HG03558 (cell line): Measurements from ENCODE around the gene JPH2.
"Not testable (repeated sequence)": the region's sequence is repeated elsewhere in the genome, so short reads cannot be mapped to it uniquely, and the experiment has no call there.

Experiments used
- ATAC-seq: cut with Tn5 transposase; IDR thresholded peaks from one replicate; pipeline ENCODE4 v1.9.1; 2021; ENCODE audit warnings: moderate number of reproducible peaks; ENCODE audit not compliant: unreplicated experiment; ENCODE audit errors: extremely low read depth

JPH2 gene

DNA sequence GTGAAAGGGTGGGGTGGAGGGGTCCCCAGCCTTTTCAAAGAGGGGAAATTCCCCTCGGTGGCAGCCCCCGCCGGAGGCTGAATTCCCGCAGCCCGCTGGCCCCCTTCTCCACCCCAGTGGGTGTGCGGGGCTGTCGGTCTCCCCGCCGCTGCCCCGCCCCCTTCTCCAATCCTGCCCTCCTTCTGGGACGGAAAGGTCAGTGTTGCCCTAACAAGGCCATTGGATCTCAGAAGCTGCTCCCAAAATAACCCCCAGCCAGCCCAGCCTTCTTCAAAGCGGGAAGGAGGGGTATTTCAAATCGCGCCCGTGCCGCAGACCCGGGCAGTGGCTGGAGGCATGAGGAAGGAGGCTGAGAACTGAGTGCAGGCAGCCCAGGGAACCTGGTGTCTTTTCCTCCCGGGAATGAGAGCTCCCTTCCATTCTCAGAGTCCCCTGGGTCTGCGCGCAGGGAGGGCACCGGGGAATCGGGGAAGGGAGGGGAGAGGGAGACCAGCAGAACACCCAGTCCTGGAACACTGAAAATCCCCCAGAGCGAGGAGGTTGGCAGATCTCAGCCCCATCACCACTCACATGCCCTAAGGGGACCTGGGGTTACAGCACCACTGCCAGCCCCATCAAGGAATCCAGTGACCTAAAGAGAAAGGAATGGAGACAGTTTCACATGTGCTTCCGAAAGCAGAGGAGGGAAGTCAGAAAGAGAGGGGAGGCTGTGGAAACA is at the start of gene JPH2:
TSS of gene JPH2 (minus strand) at position 135 of the 718 bp plus-strand sequence. CDS start 483 bp downstream, outside the sequence.
- ATAC-seq = no peak

DNA sequence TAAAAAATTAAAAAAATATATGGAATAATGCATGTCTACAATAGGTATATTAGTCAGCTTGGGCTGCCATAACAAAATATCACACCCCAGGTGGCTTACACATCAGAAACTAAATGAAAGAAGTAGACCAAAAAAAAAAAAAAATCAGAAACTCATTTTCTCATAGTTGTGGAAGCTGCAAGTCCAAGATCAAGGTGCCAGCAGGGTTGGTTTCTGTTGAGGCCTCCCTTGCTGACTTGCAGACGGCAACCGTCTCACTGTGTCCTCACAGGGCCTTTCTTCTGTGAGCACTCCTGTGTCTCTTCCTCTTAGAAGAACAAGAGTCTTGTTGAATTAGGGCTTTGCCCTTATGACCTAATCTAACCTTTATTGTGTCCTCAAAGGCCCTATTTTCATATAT is 48.7 kb upstream of the JPH2 start:
- ATAC-seq = no peak

DNA sequence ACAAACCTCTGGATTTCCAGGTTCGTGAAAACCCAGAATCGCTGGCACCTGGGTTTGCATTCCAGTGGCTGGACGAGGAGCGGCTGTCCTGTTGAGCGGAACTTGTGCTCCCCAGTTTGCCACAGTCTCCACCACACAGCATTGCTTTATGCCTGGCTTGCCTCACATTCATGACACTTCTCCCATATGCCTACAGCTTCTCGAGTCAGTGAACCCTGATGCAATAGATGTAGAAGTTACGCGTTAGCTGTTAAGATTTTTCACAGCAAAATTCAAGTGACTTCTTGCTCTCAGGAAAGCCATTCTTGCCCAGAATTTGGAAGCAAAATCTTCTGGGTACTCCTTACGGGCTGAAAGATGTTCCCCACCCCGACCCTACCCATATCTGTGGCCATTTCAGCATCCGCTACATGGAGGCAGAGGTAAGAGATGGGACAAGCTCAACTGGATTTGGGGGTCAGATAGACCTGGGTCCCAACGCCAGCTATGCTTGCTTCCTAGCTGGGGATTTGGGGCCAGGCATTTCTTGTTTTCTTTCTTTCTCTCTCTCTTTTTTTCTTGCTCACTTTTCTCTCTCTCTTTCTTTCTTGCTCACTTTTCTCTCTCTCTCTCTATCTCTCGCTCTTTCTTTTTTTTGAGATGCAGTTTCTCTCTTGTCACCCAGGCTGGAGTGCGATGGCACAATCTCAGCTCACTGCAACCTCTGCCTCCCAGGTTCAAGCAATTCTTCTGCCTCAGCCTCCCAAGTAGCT is 47.8 kb upstream of the JPH2 start:
- no peak for ATAC-seq

DNA sequence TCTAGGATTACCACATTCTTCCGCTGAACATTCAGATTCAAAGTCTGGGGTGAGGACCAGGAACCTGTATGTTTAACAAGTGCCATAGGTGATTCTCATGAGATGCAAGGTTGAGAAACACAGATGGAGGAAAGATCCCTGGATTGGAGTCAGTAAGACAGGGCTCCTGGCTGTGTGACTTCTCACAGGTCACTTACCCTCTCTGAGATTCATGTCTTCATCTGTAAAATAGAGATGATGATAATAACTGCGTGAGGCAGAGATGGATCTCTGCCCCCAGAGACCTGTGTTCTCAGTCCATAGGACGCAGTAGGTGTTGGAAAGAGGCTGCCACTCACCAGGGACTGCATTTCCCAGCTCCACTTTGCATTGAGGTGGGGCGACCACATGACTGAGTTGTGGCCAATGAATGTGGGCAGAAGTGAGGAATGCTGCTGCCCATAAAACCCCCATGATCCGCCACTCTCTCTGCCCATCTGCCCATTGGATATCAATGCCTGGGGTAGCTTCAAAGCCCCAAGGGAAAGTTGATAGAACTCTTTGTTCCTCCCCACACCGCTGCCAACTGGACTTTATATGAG is 46.5 kb upstream of the JPH2 start:
- ATAC-seq = no peak

DNA sequence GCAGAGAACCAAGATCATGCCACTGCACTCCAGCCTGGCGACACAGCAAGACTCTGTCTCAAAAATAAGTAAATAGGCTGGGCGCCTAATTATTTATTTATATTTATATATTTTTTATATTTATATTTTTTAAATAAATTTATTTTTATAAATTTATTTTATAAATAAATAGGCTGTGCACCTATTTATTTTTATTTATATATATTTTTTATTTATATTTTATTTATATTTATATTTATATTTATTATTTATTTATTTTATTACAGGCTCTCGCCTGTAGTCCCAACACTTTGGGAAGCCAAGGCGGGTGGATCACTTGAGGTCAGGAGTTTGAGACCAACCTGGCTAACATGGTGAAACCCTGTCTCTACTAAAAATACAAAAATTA is 45.5 kb upstream of the JPH2 start:
- ATAC-seq = not testable (repeated sequence)

DNA sequence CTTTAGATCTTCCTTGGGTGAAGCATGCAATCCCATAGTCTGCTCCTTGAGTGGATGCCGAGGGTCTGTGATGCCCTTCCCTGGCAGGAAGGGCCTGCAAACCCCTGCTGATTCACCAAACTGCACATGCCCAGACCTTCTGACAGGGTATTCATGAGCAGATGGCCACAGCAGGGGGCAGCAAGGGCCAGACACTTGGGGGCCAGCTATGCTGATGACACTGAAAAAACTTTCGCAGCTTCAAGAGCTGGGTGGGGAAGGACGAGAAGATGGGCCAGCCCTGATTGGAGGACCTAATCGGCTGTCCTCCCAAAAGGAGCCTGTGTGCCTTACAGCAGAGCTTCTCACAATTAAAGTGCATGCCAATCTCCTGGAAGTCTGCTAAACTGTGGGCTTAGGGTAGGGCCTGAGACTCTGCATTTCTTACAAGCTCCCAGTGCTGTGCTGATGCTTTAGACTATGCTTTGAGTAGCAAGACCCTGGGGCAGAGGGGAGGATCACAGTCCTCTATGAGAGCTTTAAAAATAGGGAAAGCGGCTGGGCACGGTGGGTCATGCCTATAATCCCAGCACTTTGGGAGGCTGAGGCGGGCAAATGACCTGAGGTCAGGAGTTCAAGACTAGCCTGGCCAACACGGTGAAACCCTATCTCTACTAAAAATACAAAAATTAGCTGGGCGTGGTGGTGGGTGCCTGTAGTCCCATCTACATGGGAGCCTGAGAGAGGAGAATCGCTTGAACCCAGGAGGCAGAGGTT is 44.9 kb upstream of the JPH2 start:
- no peak for ATAC-seq

DNA sequence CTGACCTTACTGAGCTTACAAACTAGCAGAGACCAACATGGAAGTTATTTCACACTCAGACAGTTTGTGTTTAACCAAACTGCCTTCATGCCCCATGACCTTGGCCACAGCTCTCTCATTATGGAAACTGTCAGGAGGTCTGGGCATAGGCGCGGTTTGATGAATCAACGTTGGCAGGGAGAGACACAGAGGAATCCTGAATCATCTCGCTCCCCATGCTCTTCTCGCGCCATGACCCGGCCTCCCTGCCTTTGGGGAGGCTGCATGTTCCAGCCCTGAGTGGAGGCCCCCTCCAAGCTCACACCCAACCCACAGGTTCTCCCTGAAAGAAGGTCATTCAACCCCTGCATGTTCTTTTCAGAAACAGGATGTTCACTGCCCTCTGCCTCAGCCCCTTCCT is 44.2 kb upstream of the JPH2 start:
- no peak for ATAC-seq

DNA sequence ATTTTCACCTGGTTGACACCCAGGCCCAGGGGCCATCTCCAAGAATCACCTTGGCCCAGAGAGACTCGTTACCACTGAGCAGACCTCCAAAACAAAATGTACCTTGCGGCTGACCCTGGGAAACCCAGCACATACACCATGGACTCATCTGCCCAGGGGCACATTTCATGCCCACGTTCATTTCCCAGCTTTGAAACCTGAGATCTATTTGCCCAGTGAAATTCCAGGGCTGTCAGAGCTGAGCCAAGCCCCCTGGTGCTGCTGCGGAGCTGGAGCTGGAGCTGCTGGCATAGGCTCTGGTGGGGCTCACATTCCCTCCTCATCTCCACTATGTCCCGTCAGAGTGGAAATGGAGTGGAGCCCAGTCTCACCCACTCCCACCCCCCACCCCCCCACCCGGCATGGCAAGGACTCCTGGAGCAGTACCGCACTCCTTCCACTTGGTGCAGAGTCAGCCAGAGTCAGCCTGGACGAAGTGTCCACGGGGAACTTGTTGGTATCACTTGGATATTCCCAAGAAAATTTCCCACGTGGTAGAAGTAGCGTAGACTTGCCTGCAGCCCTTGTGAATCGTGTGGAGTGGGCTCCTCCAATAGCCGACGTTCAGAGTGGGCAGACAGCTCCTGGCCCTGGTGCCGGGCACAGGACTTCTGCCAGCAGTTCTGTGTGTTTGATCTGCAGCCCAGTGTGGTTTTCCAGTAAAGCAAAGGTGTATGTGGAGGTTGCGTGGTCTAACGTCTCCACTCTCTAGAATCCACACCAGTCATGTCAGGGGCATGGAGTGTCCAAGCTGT is 41.7 kb upstream of the JPH2 start:
- ATAC-seq = no peak

DNA sequence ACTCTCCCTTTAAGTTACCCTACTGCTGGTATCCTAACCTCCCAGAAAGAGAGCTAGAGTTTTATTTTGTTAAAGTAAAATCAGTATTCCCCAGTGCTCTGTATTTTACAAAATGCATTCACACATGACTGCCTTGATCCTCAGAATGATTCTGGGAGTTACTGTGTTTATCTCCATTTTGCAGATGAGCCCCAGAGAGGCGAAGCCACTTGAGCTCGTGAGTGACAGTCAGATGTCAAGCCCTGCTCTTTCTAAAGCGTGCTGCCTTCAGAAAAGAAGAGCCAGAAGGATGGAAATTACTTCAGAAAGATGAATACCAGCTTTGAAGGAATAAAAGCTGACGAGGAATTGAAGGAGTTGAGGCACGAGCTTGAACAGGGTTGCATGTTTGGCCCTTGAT is 37.6 kb upstream of the JPH2 start:
- ATAC-seq = no peak

DNA sequence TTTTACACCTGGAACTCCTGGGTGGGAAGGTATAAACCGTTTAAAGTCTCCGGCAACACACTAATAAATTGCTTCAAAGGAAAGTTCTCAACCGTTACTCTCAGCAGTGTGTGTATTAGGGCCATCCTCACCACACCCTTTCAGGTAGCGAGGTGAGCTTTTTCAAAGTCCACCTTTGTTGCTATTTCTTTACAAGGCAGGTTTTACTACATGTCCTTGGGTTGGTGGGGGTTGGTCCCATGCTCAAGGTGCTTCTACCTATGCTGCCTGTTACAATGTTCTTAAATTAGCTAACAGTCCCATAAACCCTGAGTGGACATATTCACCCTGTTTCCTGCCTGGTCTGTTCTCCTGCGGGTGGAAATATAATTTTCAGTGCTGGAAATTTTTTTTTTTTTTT is 36.7 kb upstream of the JPH2 start:
- no peak for ATAC-seq

DNA sequence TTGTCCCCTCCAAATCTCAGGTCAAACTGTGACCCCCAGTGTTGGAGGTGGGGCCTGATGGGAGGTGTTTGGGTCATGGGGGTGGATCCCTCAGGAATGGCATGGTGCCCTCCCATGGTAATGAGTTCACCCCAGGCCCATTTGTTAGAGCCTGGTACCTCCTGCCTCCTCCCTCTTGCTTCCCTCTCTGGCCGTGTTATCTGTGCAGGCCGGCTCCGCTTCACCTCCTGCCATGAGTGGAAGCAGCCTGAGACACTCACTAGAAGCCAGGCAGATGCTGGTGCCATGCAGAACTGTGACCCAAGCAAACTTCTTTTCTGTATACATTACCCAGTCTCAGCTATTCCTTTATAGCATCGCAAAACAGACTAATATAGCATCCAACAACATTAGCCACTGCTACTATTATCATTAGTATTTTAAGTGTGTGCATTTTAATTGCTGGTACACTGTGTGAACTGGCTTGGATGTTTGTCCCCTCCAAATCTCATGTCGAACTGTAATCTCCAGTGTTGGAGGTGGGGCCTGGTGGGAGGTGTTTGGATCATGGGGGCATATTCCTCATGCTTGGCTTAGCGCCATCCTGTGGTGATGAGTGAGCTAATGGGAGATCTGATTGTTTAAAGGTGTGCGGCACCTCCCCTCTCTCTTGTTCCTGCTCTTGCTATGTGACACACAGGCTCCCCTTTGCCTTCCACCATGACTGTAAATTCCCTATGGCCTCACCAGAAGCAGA is 35.8 kb upstream of the JPH2 start:
- ATAC-seq = no peak

DNA sequence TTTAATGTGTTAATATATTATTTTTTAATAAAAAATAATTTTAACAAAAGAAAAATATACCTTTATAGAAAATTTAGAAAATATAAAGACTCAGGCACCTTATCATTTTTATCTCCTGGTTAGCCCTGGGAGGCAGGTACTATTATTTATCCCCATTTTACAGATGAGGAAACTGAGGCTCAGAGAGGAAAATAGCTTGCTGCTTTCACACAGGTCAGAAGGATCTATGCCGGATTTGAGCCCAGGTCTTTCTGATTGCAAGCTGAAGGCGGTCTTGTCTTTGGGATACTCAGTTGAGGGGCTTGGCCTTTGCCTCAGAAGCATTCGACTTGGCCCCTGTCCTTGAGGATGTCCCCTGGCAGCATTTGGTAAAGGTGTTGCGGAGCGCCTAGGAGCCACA is 35.0 kb upstream of the JPH2 start:
- no peak for ATAC-seq

DNA sequence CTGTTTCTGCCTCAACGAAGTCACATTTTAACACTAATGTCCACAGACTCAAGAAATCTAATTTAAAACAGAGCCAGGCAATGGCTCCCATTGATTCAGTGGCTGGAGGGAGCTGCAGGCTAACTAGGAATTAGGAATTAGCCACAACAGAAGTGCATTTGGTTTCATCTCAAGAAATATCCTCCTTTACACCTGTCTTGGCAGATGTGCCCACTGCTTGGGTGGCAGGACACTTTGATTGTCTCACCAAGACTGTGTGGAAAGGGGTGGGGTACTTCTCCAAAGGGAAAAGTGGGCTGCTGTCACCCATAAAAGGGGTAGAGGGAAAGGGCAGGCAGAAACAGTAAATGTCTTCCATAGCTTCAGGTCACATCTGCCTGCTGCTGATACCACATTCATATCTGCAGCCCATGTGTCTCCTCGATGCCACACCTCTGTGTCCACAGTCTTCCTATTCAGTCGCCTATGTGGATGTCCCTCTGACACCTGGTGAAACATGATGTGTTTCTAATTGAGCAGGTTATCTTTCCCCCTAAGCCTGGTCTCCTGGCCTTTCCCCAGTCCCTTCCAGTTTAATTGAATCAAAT is 34.5 kb upstream of the JPH2 start:
- no peak for ATAC-seq

DNA sequence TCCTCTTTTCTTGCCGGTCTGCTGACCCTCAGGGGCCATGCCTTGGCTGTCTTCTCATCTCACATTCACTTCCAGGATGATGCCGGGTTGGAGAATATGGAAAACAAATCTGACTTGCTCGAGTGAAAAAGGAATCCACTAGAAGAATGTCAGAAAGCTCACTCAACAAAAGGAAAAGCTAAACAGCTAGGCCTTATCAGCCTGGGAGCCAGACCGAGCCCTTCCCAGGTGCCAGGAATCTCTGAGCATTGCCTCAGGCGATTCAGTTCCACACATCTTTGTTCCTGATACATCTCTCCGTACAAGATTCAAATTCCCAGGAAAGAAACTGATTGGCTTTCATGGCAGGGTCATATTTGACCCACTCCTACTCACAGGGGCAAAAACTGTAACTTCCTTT is 32.8 kb upstream of the JPH2 start:
- no peak for ATAC-seq

DNA sequence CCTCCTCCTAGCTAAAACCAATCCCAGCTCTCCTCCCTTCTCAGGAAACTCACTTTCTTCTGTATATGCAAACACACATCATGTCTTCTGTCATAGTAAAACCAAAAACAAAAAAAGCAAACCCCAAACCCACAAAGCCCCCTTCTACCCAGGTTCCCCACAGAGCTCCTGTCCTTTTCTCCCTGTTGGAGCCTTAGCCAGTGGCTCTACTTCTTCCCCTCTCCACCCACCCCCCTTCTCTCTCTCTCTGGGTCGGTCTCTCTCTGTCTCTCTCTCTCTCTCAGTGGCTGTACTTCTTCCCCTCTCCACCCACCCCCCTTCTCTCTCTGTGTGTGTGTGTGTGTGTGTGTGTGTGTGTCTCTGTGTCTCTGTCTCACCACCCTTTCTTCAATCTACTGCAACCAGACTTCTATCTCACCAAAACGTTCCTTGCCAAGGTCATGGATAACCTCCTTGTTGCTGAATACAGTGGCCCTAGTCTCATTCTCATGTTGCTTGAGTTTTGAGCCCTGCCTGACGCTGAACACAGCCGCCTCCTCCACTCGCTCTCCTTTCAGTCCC is 32.3 kb upstream of the JPH2 start:
- no peak for ATAC-seq

DNA sequence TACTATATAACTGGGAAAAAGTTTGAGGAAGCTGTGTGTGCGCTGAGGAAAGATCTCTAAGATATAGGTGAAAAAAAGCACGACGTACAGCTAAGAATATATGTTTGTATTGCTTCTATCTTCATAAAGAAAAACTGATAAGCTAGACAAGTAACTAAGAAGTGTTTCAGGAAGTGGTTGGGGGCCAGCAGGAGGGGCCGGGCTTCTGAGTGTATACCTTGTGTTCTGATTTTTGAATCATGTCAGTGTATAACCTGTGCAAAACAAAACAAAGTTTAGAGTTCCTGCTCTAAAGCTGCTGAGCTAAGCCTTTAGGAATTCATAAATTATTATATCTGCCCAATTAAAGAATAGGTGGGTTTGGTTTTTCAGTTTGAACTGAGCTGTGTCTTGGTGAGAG is 31.5 kb upstream of the JPH2 start:
- ATAC-seq = no peak

DNA sequence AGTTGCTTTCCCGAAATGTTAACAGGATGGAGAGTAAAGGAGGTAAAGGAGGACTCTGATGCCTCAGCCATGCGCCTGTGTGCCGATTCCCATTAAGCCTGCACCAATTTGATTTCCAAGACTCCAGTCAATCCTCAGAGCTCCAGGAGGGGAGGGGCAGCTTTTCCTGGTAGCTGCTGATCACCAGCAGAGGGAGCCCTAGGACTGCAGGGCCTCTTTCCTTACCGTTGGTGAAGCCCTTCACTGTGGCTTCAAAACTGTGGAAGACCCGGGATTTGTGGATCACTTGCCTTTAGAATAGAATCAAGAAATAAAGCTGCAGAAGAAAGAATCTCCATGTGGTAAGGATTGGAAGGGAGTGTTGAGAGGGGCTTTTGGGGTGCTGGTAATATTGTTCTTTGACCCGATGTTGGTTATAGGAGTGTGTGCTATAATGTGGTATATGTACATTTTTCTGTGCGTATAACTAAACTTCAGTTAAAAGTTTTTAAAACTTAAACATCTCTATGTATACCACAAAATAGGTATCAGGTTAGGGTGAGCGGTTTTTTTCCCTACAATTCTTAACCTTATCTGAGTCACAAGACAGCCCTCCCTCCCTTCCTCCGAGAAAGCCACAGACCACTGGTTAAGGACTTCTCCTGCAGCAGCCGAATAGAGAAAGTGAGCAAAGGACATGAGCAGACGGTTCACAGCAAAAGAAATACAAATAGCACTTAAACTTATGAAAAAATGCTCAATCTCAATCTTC is 30.5 kb upstream of the JPH2 start:
- ATAC-seq = no peak

DNA sequence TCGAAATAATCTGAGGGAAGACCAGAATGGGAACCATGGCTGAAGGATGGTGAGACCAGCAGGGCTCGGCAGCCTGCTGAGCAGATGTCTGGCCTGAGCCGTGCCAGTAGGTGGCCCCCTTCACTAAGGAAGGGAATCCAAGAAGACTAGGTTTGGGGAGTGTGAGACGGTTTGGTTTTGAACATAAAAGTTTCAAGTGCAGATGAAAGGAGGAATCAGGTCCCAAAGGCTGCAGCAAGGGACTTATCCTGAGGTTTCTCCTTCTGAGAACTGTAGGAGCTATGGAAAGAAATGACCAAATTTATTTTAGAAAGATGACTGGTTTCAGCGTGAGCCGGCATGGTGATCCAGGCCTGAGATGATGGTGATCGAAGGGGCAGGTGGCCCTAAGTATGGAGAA is 28.1 kb upstream of the JPH2 start:
- no peak for ATAC-seq
